SK-N-SH treated with all-trans-retinoic acid at 6 μM for 48 hours (cell line): ENCODE data around the gene MRPS27.

Source experiments
- ARNTL ChIP-seq: fragments of 450-650 bp; formaldehyde crosslinking; IDR thresholded peaks from 2 replicates; pipeline ENCODE4 v1.5.0; 2020; ENCODE audit warnings: low read depth, mild to moderate bottlenecking, moderate library complexity, borderline replicate concordance
- BACH2 ChIP-seq: fragments of 250-450 bp; sonication (Bioruptor Pico); IDR thresholded peaks from 2 replicates; pipeline ENCODE4 v1.9.0; 2021; ENCODE audit warnings: mild to moderate bottlenecking, borderline replicate concordance
- GLIS3 ChIP-seq: fragments of 250-450 bp; sonication (Bioruptor Pico); IDR thresholded peaks from 2 replicates; pipeline ENCODE4 v1.5.0; 2020; ENCODE audit warnings: mild to moderate bottlenecking, moderate library complexity
- OSR1 ChIP-seq: fragments of 250-450 bp; sonication (Bioruptor Pico); IDR thresholded peaks from 2 replicates; pipeline ENCODE4 v1.8.0; 2022; ENCODE audit warnings: moderate library complexity, mild to moderate bottlenecking, inconsistent platforms
- RARB ChIP-seq: fragments of 250-450 bp; sonication (Bioruptor Pico); IDR thresholded peaks from 2 replicates; pipeline ENCODE4 v1.8.0; 2021; ENCODE audit warnings: mild to moderate bottlenecking, moderate library complexity
- TCF4 ChIP-seq: fragments of 250-450 bp; sonication (Bioruptor Pico); IDR thresholded peaks from 2 replicates; pipeline ENCODE4 v1.8.0; 2021; ENCODE audit warnings: mild to moderate bottlenecking, moderate library complexity, borderline replicate concordance
- ZNF8 ChIP-seq: fragments of 450-650 bp; formaldehyde crosslinking; IDR thresholded peaks from 2 replicates; pipeline ENCODE4 v1.5.0; 2020; ENCODE audit warnings: mild to moderate bottlenecking, moderate library complexity
- TF ChIP-seq, protein P1 (sequence below): fragments of 250-450 bp; sonication (Bioruptor Pico); IDR thresholded peaks from 2 replicates; pipeline ENCODE4 v1.8.0; 2020; ENCODE audit warnings: mild to moderate bottlenecking, moderate library complexity, borderline replicate concordance
- TF ChIP-seq, protein P2 (sequence below): fragments of 250-450 bp; sonication (Bioruptor Pico); IDR thresholded peaks from 2 replicates; pipeline ENCODE4 v1.5.1; 2020; ENCODE audit warnings: low read depth, mild to moderate bottlenecking, moderate library complexity

DNA sequence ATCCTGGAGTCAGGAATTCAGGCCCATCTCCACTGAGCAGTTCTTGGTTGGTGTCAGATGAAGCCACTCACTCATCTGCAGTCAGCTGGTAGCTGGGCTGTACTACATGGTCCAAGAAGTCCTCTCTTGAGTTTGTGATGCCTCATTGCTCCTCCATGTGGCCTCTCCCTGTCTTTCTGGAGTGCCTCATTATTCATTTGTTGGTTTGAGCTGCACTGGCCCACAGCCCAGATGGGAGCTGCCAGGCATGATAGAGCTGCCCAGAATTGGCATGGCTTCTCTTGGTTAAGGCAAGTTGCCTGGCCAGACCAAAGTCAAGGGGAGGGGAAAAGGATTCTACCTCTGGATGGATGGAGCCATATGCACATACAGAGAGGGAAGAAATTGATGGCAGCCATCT is 8.1 kb upstream of the MRPS27 start:
- TF ChIP-seq, protein P1, sequence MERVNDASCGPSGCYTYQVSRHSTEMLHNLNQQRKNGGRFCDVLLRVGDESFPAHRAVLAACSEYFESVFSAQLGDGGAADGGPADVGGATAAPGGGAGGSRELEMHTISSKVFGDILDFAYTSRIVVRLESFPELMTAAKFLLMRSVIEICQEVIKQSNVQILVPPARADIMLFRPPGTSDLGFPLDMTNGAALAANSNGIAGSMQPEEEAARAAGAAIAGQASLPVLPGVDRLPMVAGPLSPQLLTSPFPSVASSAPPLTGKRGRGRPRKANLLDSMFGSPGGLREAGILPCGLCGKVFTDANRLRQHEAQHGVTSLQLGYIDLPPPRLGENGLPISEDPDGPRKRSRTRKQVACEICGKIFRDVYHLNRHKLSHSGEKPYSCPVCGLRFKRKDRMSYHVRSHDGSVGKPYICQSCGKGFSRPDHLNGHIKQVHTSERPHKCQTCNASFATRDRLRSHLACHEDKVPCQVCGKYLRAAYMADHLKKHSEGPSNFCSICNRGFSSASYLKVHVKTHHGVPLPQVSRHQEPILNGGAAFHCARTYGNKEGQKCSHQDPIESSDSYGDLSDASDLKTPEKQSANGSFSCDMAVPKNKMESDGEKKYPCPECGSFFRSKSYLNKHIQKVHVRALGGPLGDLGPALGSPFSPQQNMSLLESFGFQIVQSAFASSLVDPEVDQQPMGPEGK: no peak
- no peak for TF ChIP-seq RARB (CRISPR knock-in tag)
- no peak for TF ChIP-seq ZNF8 (CRISPR knock-in tag)
- TF ChIP-seq TCF4 (CRISPR knock-in tag): no peak
- TF ChIP-seq OSR1 (CRISPR knock-in tag): no peak
- TF ChIP-seq, protein P2, sequence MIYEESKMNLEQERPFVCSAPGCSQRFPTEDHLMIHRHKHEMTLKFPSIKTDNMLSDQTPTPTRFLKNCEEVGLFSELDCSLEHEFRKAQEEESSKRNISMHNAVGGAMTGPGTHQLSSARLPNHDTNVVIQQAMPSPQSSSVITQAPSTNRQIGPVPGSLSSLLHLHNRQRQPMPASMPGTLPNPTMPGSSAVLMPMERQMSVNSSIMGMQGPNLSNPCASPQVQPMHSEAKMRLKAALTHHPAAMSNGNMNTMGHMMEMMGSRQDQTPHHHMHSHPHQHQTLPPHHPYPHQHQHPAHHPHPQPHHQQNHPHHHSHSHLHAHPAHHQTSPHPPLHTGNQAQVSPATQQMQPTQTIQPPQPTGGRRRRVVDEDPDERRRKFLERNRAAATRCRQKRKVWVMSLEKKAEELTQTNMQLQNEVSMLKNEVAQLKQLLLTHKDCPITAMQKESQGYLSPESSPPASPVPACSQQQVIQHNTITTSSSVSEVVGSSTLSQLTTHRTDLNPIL: no peak
- no peak for TF ChIP-seq GLIS3
- no peak for TF ChIP-seq ARNTL (CRISPR knock-in tag)
- no peak for TF ChIP-seq BACH2 (CRISPR knock-in tag)
